ENCODE results near the gene GLRA1.

The GLRA1 gene

GRCh38 chr5:151949701-151950308 is 25.2 kb upstream of the GLRA1 start:
- H3K9me3 Mint-ChIP-seq: no peaks in the 10 kb centered on the region
- peaks cover 12% of the 10 kb centered on the region for H3K27me3 Mint-ChIP-seq (ENCODE audit: low read depth)
- no peak overlapping the region for H3K4me3 Mint-ChIP-seq
- no peaks in the 10 kb centered on the region for H3K36me3 Mint-ChIP-seq (ENCODE audit: low read depth)
- peaks cover 48% of the 10 kb centered on the region for H3K4me1 Mint-ChIP-seq
- H3K27ac Mint-ChIP-seq: no peak overlapping the region
- no peak for TF ChIP-seq CTCF (IDR thresholded peaks at IDR 0.05; ENCODE audit: unreplicated experiment in 3 of 3)

DNA sequence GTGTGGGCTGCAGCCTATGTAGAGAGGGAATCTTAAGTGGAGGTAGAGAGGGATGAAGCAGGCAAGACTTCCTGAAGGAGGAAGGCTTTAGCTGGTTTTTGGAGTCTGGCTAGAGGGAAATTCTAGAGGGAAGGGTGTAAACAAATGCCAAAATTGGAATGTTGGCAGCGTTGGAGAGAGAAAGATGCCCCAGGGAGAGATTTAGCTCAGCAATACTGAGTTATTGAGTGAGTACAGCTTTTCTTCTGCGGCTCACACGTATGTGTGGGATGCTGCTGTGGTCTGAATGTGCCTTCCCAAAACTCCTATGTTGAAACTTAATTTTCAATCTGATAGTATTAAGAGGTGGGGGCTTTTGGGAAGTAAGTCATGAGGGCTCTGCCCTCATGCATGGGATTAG is 24.5 kb upstream of the GLRA1 start:
- Mint-ChIP-seq H3K4me1 (peaks cover 48% of the 10 kb centered on the region), H3K36me3 (ENCODE audit: low read depth) (no peaks in the 10 kb centered on the region), H3K27me3 (ENCODE audit: low read depth) (peaks cover 12% of the 10 kb centered on the region)

DNA sequence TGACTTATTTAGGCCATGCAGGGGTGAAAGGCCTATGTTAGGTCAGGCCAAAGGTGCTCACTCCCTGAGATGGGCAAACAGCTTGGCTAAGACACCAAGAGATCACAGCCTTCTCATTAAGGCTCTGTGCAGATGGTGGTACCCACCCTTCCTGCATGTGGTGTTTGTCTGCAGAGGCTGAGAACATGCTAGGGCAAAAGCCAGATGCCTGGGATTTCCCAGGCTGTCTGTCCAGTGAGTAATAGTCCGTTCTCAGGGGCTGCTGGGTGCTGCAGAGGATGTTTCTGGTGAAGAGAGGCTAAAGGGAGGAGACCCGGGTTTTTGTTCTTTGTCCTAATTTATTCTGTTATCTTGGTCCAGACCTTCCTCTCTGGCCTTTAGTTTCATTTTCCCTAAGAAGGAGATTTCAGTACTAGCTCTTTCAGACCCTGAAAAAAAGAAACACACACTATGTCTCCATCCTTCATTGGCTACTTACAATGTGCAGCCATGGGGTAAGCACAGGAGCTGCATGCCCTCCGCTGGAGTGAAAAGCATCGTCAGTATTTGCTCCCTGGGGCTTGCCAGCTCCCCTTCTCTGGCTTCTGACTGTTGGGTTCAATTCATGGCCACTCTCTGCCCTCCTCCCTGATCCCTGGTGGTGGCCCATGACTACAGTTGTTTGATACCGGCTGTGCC is 23.4 kb upstream of the GLRA1 start:
- H3K9me3 Mint-ChIP-seq: no peaks in the 10 kb centered on the region

More for the DNA sequence above, 24.5 kb upstream of the GLRA1 start:
- H3K4me3 Mint-ChIP-seq: no peak overlapping the region
- no peaks in the 10 kb centered on the region for H3K9me3 Mint-ChIP-seq
- TF ChIP-seq CTCF (IDR thresholded peaks at IDR 0.05; ENCODE audit: unreplicated experiment in 3 of 3): no peak
- H3K27ac Mint-ChIP-seq: no peak overlapping the region

DNA sequence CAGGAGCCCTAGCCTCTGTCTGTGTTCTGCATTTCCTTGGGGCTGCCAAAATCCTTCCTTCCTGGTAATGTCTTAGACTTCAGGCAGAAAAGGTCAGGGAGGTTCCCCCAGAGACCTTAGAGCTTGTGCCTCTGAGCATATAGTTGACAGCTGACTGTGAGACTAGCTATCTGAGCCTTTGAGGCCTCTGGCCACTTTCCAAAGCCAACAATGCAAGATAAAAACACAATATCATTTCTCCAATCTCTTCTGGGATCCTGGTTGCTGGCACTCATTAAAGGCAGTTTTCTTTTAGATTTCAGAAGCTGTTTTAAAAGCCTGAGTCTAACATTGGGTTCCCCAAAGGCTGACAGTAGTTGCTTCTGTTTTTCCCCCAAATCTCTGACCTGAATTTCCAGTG is 13.2 kb upstream of the GLRA1 start:
- no peak for TF ChIP-seq CTCF (IDR thresholded peaks at IDR 0.05; ENCODE audit: unreplicated experiment in 3 of 3)
- H3K27me3 Mint-ChIP-seq (ENCODE audit: low read depth): no peaks in the 10 kb centered on the region
- H3K9me3 Mint-ChIP-seq: peaks cover 11% of the 10 kb centered on the region
- H3K4me3 Mint-ChIP-seq: no peak overlapping the region
- H3K27ac Mint-ChIP-seq: no peak overlapping the region
- peaks cover 4% of the 10 kb centered on the region for H3K4me1 Mint-ChIP-seq
- H3K36me3 Mint-ChIP-seq (ENCODE audit: low read depth): no peaks in the 10 kb centered on the region

More for the DNA sequence above, 23.4 kb upstream of the GLRA1 start:
- Mint-ChIP-seq H3K36me3 (ENCODE audit: low read depth) (no peaks in the 10 kb centered on the region), H3K4me1 (peaks cover 42% of the 10 kb centered on the region), H3K27me3 (ENCODE audit: low read depth) (peaks cover 12% of the 10 kb centered on the region), H3K4me3 (no peak overlapping the region), H3K27ac (no peak overlapping the region)
- TF ChIP-seq CTCF (IDR thresholded peaks at IDR 0.05; ENCODE audit: unreplicated experiment in 3 of 3): no peak

- no peaks in the 10 kb centered on the region for H3K27me3 Mint-ChIP-seq (ENCODE audit: low read depth)
- H3K4me1 Mint-ChIP-seq: peaks cover 4% of the 10 kb centered on the region
- H3K4me3 Mint-ChIP-seq: no peak overlapping the region
- no peak for TF ChIP-seq CTCF (IDR thresholded peaks at IDR 0.05; ENCODE audit: unreplicated experiment in 3 of 3)
- peaks cover 29% of the 10 kb centered on the region for H3K9me3 Mint-ChIP-seq
- no peak overlapping the region for H3K27ac Mint-ChIP-seq
- no peaks in the 10 kb centered on the region for H3K36me3 Mint-ChIP-seq (ENCODE audit: low read depth)
These were observed 10.6 kb upstream of the GLRA1 start for GRCh38 chr5:151935135-151935695.
